ENCODE data around the gene E2F6. TPM values are rescaled to one million over a fixed set of nuclear protein-coding genes. Genes with fewer than 3 reads are reported as not detected.

The E2F6 gene
- 10 to 100 TPM in 1 of 2 experiments, 1 to 10 TPM in 1; 9.9 to 10.3 TPM for total RNA-seq

GRCh38 chr2:11465485-11466306 lies at the start of gene E2F6:
Gene E2F6, minus strand, starts transcription at chr2:11466161. Its CDS starts 282 bp downstream, at chr2:11465879.
- ChIA-PET POLR2A (interaction anchor here (0.6 to 2.7 kb wide), 3 partner anchors 119 to 729 kb away, joined by 3 to 8 read pairs (median 6); partner anchors contain the start of gene ROCK2), CTCF (interaction anchor here (0.6 to 3.7 kb wide), 9 partner anchors 8 to 1542 kb away, joined by 3 to 29 read pairs (median 4); no protein-coding TSS in a partner anchor)
- intact Hi-C loops (cut with micrococcal nuclease), result loop anchor here (1.0 to 10.0 kb wide), 5 partner anchors 119 to 631 kb away; partner anchors contain the start of genes LPIN1, ROCK2 and SLC66A3
- Mint-ChIP-seq H3K27me3 (no peaks in the 10 kb centered on the region), H3K9me3 (no peaks in the 10 kb centered on the region), H3K4me3 (peak within 1 kb of the TSS; percentile 91), H3K27ac (peak within 1 kb of the TSS; percentile 83), H3K4me1 (ENCODE audit: low read depth) (peaks cover 36% of the 10 kb centered on the region), H3K36me3 (peaks cover 9% of the 10 kb centered on the region)
- DNase-seq, result peak; percentile 92

- no peaks in the 10 kb centered on the region for H3K36me3 Mint-ChIP-seq
- no peak overlapping the region for H3K4me3 Mint-ChIP-seq
- intact Hi-C loops (cut with micrococcal nuclease), result no loop called here
- DNase-seq, result no peak
- ChIA-PET POLR2A (no interaction called here), CTCF (no interaction called here)
- no peaks in the 10 kb centered on the region for H3K4me1 Mint-ChIP-seq (ENCODE audit: low read depth)
- no peak overlapping the region for H3K27ac Mint-ChIP-seq
- peaks cover 9% of the 10 kb centered on the region for H3K27me3 Mint-ChIP-seq
- H3K9me3 Mint-ChIP-seq, result peaks cover 7% of the 10 kb centered on the region
Observed at GRCh38 chr2:11515490-11515981, 49.6 kb upstream of the E2F6 start.

GRCh38 chr2:11514904-11515303 lies 48.9 kb upstream of the E2F6 start:
- no peak overlapping the region for H3K4me3 Mint-ChIP-seq
- ChIA-PET CTCF (no interaction called here), POLR2A (no interaction called here)
- H3K4me1 Mint-ChIP-seq (ENCODE audit: low read depth), result no peaks in the 10 kb centered on the region
- H3K36me3 Mint-ChIP-seq, result no peaks in the 10 kb centered on the region
- peaks cover 2% of the 10 kb centered on the region for H3K9me3 Mint-ChIP-seq
- DNase-seq, result no peak
- no peak overlapping the region for H3K27ac Mint-ChIP-seq
- peaks cover 12% of the 10 kb centered on the region for H3K27me3 Mint-ChIP-seq
- intact Hi-C loops (cut with micrococcal nuclease), result no loop called here

- H3K9me3 Mint-ChIP-seq, result peaks cover 2% of the 10 kb centered on the region
Observed at GRCh38 chr2:11514081-11514730, 48.2 kb upstream of the E2F6 start.

GRCh38 chr2:11513319-11513718 lies 47.4 kb upstream of the E2F6 start:
- no peaks in the 10 kb centered on the region for H3K4me1 Mint-ChIP-seq (ENCODE audit: low read depth)
- H3K27me3 Mint-ChIP-seq, result peaks cover 12% of the 10 kb centered on the region
- DNase-seq, result no peak
- ChIA-PET POLR2A (no interaction called here), CTCF (interaction anchor here (1.3 to 2.1 kb wide), 3 partner anchors 35 to 389 kb away, joined by 3 to 6 read pairs (median 5); a partner anchor contains a TSS)
- H3K9me3 Mint-ChIP-seq, result no peaks in the 10 kb centered on the region
- no peaks in the 10 kb centered on the region for H3K36me3 Mint-ChIP-seq
- no peak overlapping the region for H3K27ac Mint-ChIP-seq
- H3K4me3 Mint-ChIP-seq, result no peak overlapping the region
- intact Hi-C loops (cut with micrococcal nuclease), result no loop called here

More at GRCh38 chr2:11514081-11514730, 48.2 kb upstream of the E2F6 start:
- intact Hi-C loops (cut with micrococcal nuclease), result no loop called here
- no peaks in the 10 kb centered on the region for H3K4me1 Mint-ChIP-seq (ENCODE audit: low read depth)
- ChIA-PET CTCF (no interaction called here), POLR2A (no interaction called here)
- H3K27ac Mint-ChIP-seq, result no peak overlapping the region
- H3K27me3 Mint-ChIP-seq, result peaks cover 12% of the 10 kb centered on the region
- no peak overlapping the region for H3K4me3 Mint-ChIP-seq
- no peak for DNase-seq
- no peaks in the 10 kb centered on the region for H3K36me3 Mint-ChIP-seq

- H3K4me3 Mint-ChIP-seq, result no peak overlapping the region
- H3K27ac Mint-ChIP-seq, result no peak overlapping the region
- POLR2A ChIA-PET, result no interaction called here
- no peaks in the 10 kb centered on the region for H3K4me1 Mint-ChIP-seq (ENCODE audit: low read depth)
- no peak for DNase-seq
- intact Hi-C loops (cut with micrococcal nuclease), result no loop called here
- CTCF ChIA-PET, result interaction anchor here (0.9 to 2.1 kb wide), 4 partner anchors 22 to 388 kb away, joined by 3 to 6 read pairs (median 4); a partner anchor contains a TSS
- H3K27me3 Mint-ChIP-seq, result peaks cover 12% of the 10 kb centered on the region
- no peaks in the 10 kb centered on the region for H3K36me3 Mint-ChIP-seq
- H3K9me3 Mint-ChIP-seq, result no peaks in the 10 kb centered on the region
Observed at GRCh38 chr2:11512431-11512830, 46.5 kb upstream of the E2F6 start.

- Mint-ChIP-seq H3K27ac (no peak overlapping the region), H3K9me3 (no peaks in the 10 kb centered on the region), H3K4me3 (no peak overlapping the region), H3K4me1 (ENCODE audit: low read depth) (no peaks in the 10 kb centered on the region), H3K36me3 (no peaks in the 10 kb centered on the region), H3K27me3 (peaks cover 12% of the 10 kb centered on the region)
- ChIA-PET CTCF (no interaction called here), POLR2A (no interaction called here)
- no peak for DNase-seq
- intact Hi-C loops (cut with micrococcal nuclease), result no loop called here
Observed at GRCh38 chr2:11509657-11510360, 43.8 kb upstream of the E2F6 start.

GRCh38 chr2:11508279-11508678 lies 42.3 kb upstream of the E2F6 start:
- DNase-seq, result no peak
- intact Hi-C loops (cut with micrococcal nuclease), result no loop called here
- Mint-ChIP-seq H3K27me3 (peaks cover 15% of the 10 kb centered on the region), H3K27ac (no peak overlapping the region), H3K4me3 (no peak overlapping the region), H3K4me1 (ENCODE audit: low read depth) (no peaks in the 10 kb centered on the region), H3K36me3 (no peaks in the 10 kb centered on the region), H3K9me3 (no peaks in the 10 kb centered on the region)
- ChIA-PET CTCF (no interaction called here), POLR2A (no interaction called here)

GRCh38 chr2:11507517-11507916 lies 41.6 kb upstream of the E2F6 start:
- Mint-ChIP-seq H3K27ac (no peak overlapping the region), H3K4me3 (no peak overlapping the region), H3K36me3 (no peaks in the 10 kb centered on the region), H3K4me1 (ENCODE audit: low read depth) (no peaks in the 10 kb centered on the region), H3K27me3 (peaks cover 17% of the 10 kb centered on the region), H3K9me3 (no peaks in the 10 kb centered on the region)
- intact Hi-C loops (cut with micrococcal nuclease), result no loop called here
- CTCF ChIA-PET, result no interaction called here
- no peak for DNase-seq
- POLR2A ChIA-PET, result no interaction called here

- DNase-seq, result no peak
- Mint-ChIP-seq H3K4me3 (no peak overlapping the region), H3K27me3 (peaks cover 17% of the 10 kb centered on the region), H3K4me1 (ENCODE audit: low read depth) (no peaks in the 10 kb centered on the region), H3K27ac (no peak overlapping the region), H3K9me3 (no peaks in the 10 kb centered on the region), H3K36me3 (no peaks in the 10 kb centered on the region)
- CTCF ChIA-PET, result no interaction called here
- intact Hi-C loops (cut with micrococcal nuclease), result no loop called here
- POLR2A ChIA-PET, result no interaction called here
Observed at GRCh38 chr2:11506611-11506969, 40.6 kb upstream of the E2F6 start.

GRCh38 chr2:11505652-11506610 lies 40.0 kb upstream of the E2F6 start:
- Mint-ChIP-seq H3K9me3 (no peaks in the 10 kb centered on the region), H3K36me3 (no peaks in the 10 kb centered on the region), H3K4me1 (ENCODE audit: low read depth) (peaks cover under 1% of the 10 kb centered on the region), H3K27ac (no peak overlapping the region), H3K27me3 (peaks cover 13% of the 10 kb centered on the region), H3K4me3 (no peak overlapping the region)
- intact Hi-C loops (cut with micrococcal nuclease), result no loop called here
- no peak for DNase-seq
- CTCF ChIA-PET, result no interaction called here
- POLR2A ChIA-PET, result no interaction called here
